Activated CD4-positive, CD25-positive, alpha-beta regulatory T cell (primary cell): ENCODE measurements around the gene RERE.
"Not testable (repeated sequence)": the region's sequence is repeated elsewhere in the genome, so short reads cannot be mapped to it uniquely, and the experiment has no call there.

Experiments
- DNase-seq, 4 experiments: peaks; one replicate each; lab custom pipeline; 2025; lab: John Stamatoyannopoulos, UW

RERE gene

DNA sequence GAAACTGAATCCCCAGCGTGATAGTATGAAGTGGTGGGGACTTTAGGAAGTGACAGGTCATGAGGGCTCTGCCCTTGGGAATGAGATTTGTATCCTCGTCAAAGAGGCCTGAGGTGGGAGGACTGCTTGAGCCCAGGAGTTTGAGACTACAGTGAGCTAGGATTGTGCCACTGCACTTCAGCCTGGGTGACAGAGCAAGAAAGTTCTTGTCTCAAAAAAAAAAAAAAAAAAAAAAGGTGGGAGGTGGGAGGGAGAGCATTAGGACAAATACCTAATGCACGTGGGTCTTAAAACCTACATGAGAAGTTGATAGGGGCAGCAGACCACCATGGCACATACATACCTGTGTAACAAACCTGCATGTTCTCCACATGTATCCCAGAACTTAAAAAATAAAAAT, 24.0 kb upstream of the RERE start:
- no peak for DNase-seq

- no peak for DNase-seq
Observed at GRCh38 chr1:8839990-8840389, 22.6 kb upstream of the RERE start.

GRCh38 chr1:8835941-8836643, 18.7 kb upstream of the RERE start:
- no peak for DNase-seq

DNA sequence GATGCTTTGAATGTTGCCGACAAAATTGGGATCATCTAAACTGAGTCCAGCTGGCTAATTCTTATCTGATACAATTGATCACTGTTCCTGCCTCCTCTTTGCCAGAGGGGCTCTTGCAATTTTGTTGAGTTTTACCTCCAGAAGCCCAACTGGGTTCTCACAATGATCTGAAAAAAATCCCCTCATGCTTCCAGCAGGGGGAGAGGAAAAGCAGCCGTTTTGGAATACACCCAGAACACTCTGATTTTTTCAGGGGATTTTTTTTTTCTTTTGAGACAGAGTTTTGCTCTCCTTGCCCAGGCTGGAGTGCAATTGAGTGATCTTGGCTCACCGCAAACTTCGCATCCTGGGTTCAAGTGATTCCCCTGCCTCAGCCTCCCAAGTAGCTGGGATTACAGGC, 13.9 kb upstream of the RERE start:
- no peak for DNase-seq

DNA sequence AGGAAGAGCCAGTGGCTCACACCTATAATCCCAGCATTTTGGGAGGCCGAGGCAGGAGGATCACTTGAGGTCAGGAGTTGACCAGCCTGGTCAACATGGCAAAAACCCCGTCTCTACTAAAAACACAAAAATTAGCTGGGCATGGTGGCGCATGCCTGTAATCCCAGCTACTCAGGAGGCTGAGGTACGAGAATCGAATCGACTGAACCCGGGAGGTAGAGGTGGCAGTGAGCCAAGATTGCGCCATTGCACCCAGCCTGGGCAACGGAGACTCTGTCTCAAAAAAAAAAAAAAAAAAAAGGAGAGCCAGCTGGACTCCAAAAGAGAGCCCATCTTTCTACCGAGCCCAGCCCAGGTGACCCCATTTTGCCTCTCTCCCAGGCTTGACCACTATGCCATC, 13.3 kb upstream of the RERE start:
- DNase-seq = not testable (repeated sequence)

DNA sequence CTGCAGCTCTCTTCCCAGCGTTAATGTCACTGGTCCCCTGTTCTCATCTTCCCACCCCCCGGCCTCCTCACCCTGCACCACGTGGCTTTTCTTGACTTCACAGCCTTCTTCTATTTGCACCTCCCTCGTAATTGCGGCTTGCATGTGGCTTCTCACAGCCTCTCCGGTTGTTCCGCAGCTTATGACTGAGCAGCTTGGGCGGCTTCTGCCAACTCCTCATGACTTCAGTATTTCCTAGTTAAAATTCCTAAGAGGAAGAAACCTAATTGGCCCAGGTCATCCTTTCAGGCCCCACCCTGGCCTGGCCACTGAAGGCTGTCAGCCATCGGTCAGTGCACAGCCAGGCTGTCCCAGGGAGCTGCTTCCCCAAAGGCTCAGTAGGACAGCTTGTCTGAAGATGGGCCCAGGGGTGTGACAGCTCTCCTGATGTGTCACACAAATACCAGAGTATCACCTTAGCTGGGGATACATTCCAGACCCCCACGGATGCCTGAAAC, 8.6 kb upstream of the RERE start:
- DNase-seq = no peak

DNA sequence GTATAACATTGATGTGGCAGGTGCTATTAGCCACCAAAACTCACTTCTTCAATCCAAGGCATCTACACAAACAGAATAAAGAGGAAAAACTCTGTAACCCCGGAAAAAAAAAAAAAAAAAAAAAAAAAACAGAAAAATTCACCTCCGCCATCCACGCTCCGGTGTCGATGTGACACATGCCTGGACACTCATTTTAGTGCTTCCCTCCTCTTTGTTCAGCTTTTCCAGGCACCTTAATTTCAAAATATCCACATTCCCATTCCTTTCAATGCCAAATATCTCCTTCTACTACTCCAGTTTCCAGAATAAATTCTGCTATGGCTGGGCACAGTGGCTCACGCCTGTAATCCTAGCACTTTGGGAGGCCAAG, 5.8 kb upstream of the RERE start:
- no peak for DNase-seq

DNA sequence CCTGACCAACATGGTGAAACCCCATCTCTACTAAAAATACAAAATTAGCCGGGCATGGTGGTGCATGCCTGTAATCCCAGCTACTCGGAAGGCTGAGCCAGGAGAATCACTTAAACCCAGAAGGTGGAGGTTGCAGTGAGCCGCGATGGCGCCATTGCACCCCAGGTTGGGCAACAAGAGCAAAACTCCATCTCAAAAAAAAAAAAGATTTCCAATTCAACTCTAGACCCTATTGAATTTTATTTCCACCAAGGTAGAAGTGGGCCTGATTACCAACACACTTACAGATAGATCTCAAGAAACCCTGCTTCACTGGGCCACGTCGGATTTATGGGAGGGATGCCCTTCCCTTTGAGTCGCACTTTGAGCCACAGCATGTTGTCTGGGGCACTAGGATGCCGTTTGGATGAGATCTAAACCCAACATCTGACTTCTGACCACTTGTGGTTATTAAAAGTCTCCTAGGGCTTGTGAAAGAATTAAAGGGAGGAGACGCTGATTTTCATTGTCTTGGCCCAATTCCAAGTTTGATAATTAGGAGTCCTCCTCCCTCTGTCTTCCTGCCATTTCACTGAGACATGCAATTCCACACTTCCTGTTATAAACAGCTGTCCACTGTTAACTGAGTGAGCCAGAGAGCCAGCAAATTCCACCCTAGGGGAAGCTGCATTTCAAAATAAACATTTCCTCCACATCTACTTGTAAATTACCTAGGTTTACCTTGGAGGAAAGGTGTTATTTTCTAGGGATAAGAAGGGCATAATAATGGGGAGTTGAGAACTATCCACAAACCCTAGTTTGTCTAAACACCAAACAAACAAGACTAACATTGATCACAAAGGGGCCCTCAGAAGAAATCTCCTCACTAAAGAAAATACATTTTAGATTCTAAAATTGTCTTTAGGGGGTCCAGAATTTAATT, 5.2 kb upstream of the RERE start:
- DNase-seq = no peak

DNA sequence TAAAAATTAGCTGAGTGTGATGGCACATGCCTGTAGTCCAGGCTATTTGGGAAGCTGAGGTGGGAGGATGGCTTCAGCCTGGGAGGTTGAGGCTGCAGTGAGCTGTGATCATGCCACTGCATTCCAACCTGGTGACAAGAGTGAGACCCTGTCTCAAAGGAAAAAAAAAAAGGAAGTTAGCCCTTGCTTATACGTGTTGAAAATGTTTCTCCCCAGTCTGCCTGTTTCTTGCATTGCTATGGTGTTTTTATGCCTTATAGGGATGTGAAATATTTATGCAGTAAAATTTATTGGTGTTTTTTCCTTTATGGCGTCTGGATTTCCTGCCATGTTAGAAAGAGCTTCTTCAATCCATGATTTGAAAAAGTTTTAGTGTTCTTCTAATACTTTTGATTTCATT, 3.6 kb upstream of the RERE start:
- no peak for DNase-seq

- DNase-seq = not testable (repeated sequence)
Observed at GRCh38 chr1:8818789-8819188, 1.3 kb upstream of the RERE start.

DNA sequence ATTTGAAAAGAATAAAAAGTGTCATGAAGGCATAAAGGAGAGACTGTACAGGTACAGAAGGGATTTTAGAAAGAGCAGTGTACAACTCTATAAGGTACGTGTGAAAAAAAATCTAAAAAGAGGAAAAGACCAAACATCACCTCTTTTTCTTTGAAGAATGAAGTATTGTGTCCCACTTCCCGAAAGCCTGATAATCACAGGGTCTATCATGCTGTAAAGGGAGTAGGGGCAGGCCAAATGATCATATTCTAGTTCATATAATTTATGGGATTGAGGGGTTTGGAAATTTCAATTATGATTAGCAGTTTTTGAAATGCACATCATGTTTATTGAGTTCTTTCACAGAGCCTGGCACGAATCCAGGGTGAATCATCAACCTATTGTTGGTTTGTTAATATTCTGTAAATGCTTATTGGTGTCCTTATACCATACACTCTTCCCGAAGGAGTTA, 910 bp upstream of the RERE start:
- no peak for DNase-seq

- peak in 1 of 4 experiments; percentile 6 for DNase-seq
Observed at GRCh38 chr1:8816831-8817411, 519 bp downstream of the RERE start.

GRCh38 chr1:8816264-8816663, 1.2 kb downstream of the RERE start:
- no peak for DNase-seq

DNA sequence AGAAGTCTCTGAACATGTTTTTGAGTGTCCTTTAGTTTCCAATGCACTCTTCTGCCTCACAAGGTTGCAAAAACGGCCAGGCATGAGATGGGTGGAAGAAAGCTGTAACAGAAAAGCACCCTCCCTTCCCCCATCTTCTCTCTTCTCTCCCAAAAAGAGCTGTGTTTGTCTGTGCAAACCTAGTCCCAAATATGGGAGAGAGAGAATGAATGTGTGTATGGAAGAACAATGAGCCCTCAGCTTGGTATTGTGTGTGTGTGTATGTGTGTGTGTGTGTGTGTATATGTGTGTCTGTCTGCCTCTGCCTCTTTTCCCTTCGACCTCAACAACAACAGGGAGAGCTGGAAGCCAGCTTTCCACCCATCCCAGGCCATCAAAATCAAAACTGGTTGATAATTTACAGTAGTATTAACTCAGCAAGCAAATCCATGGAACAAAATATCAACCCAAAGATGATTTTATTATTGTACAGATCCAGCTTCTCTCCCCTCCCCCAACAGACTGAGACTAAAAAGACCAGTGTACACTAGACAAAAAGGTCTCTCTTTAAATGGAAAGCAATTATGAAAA, 1.8 kb downstream of the RERE start:
- no peak for DNase-seq

GRCh38 chr1:8814865-8815264, 2.6 kb downstream of the RERE start:
- DNase-seq = no peak

DNA sequence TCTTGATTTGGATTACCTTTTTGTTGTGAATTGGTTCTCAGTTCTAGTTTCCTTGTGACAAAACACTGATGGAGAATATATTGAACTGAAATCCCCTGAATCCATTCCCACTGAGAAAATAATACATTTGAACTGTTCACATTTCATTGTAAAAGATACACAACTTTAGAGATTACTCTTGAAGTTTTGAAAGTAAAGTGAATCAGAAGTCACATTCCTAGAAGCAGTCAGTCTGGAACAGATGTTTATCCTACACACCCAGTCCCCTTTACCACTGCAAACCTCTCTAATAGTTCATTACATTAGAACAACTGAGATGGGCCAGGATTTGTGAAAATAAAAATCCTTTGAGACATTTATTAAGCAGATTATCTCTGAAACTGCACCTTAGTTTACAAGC, 3.4 kb downstream of the RERE start:
- DNase-seq = no peak

- DNase-seq = no peak
Observed at GRCh38 chr1:8813016-8813763, 4.2 kb downstream of the RERE start.

- no peak for DNase-seq
Observed at GRCh38 chr1:8812081-8812480, 5.4 kb downstream of the RERE start.

- no peak for DNase-seq
Observed at GRCh38 chr1:8810987-8811386, 6.5 kb downstream of the RERE start.

DNA sequence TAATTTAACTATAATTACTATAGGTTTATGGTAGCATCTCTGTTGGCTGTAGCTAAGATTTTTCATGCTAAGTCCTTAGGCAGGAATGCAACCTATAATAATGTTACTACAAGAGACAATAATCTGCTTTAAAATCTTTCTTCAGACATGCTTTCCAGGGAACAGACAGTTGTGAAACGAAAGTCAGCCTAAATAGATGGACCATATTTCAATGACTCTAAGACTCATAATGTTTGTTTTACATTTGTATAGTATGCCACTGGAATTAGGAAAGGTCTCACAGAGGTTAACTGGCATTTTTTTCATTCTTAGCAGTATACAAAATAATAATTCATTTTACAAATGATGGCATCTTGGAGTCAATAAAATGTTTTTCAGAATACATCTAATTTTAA, 8.1 kb downstream of the RERE start:
- no peak for DNase-seq

- no peak for DNase-seq
Observed at GRCh38 chr1:8807004-8807403, 10.4 kb downstream of the RERE start.

DNA sequence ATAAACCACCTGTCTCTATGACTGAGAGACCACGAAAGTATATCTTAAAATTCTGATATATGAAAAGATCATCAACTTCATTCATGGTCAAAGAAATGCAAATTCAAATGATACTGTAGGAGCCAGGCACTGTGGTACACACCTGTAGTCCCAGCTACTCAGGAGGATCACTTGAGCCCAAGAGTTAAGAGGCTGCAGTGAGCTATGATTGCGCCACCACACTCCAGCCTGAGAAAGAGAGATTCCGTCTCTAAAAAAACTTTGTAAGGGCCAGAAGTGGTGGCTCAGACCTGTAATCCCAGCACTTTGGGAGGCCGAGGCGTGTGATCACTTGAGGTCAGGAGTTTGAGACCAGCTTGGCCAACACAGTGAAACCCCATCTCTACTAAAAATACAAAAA, 17.0 kb downstream of the RERE start:
- no peak for DNase-seq
